ENCODE measurements around the gene LYL1. TPM values are rescaled to one million over a fixed set of nuclear protein-coding genes. Genes with fewer than 3 reads are reported as not detected.
A peak's percentile ranks its signal among the peaks of the same experiment; 100 is the strongest.

The LYL1 gene
- total RNA-seq, 2 donors from 2014 or later = 1.1 to 1.6 TPM

GRCh38 chr19:13135068-13136062 lies 32.7 kb upstream of the LYL1 start:
- H3K27ac Mint-ChIP-seq = no peak overlapping the region
- H3K9me3 Mint-ChIP-seq = no peaks in the 10 kb centered on the region
- H3K27me3 Mint-ChIP-seq = no peaks in the 10 kb centered on the region
- H3K36me3 Mint-ChIP-seq (ENCODE audit: low read depth) = peaks cover 76% of the 10 kb centered on the region
- peaks cover 23% of the 10 kb centered on the region for H3K4me1 Mint-ChIP-seq
- no peak for ATAC-seq (replicated peaks)
- no peak overlapping the region for H3K4me3 Mint-ChIP-seq

- H3K36me3 Mint-ChIP-seq (ENCODE audit: low read depth) = peaks cover 73% of the 10 kb centered on the region
- no peak overlapping the region for H3K27ac Mint-ChIP-seq
- H3K4me3 Mint-ChIP-seq = peak overlapping the region; percentile 4
- no peaks in the 10 kb centered on the region for H3K9me3 Mint-ChIP-seq
- peaks cover 23% of the 10 kb centered on the region for H3K4me1 Mint-ChIP-seq
- no peak for ATAC-seq (replicated peaks)
- H3K27me3 Mint-ChIP-seq = no peaks in the 10 kb centered on the region
Observed at GRCh38 chr19:13134626-13135025, 32.0 kb upstream of the LYL1 start.

GRCh38 chr19:13133241-13133870 lies 30.7 kb upstream of the LYL1 start:
- Mint-ChIP-seq H3K9me3 (no peaks in the 10 kb centered on the region), H3K36me3 (ENCODE audit: low read depth) (peaks cover 62% of the 10 kb centered on the region), H3K4me3 (peak overlapping the region; percentile 78), H3K4me1 (peaks cover 28% of the 10 kb centered on the region), H3K27me3 (no peaks in the 10 kb centered on the region), H3K27ac (peak overlapping the region; percentile 87)
- ATAC-seq (replicated peaks) = no peak

GRCh38 chr19:13132471-13133180 lies 30.0 kb upstream of the LYL1 start:
- peak; percentile 98 for ATAC-seq (replicated peaks)
- Mint-ChIP-seq H3K27ac (peak overlapping the region; percentile 87), H3K27me3 (no peaks in the 10 kb centered on the region), H3K9me3 (no peaks in the 10 kb centered on the region), H3K4me3 (peak overlapping the region; percentile 78), H3K4me1 (peaks cover 32% of the 10 kb centered on the region), H3K36me3 (ENCODE audit: low read depth) (peaks cover 54% of the 10 kb centered on the region)

- H3K27ac Mint-ChIP-seq = peak overlapping the region; percentile 87
- peaks cover 52% of the 10 kb centered on the region for H3K36me3 Mint-ChIP-seq (ENCODE audit: low read depth)
- no peaks in the 10 kb centered on the region for H3K27me3 Mint-ChIP-seq
- no peaks in the 10 kb centered on the region for H3K9me3 Mint-ChIP-seq
- ATAC-seq (replicated peaks) = no peak
- H3K4me1 Mint-ChIP-seq = peaks cover 33% of the 10 kb centered on the region
- peak overlapping the region; percentile 33 for H3K4me3 Mint-ChIP-seq
Observed at GRCh38 chr19:13130886-13131490, 28.3 kb upstream of the LYL1 start.

- Mint-ChIP-seq H3K27me3 (no peaks in the 10 kb centered on the region), H3K4me3 (no peak overlapping the region), H3K9me3 (no peaks in the 10 kb centered on the region), H3K27ac (no peak overlapping the region), H3K36me3 (ENCODE audit: low read depth) (peaks cover 55% of the 10 kb centered on the region), H3K4me1 (peaks cover 33% of the 10 kb centered on the region)
- no peak for ATAC-seq (replicated peaks)
Observed at GRCh38 chr19:13129384-13129783, 26.7 kb upstream of the LYL1 start.

GRCh38 chr19:13128583-13128982 lies 25.9 kb upstream of the LYL1 start:
- Mint-ChIP-seq H3K27ac (peak overlapping the region; percentile 65), H3K9me3 (no peaks in the 10 kb centered on the region), H3K4me3 (no peak overlapping the region), H3K4me1 (peaks cover 32% of the 10 kb centered on the region), H3K36me3 (ENCODE audit: low read depth) (peaks cover 52% of the 10 kb centered on the region), H3K27me3 (no peaks in the 10 kb centered on the region)
- no peak for ATAC-seq (replicated peaks)

GRCh38 chr19:13127811-13128575 lies 25.3 kb upstream of the LYL1 start:
- Mint-ChIP-seq H3K9me3 (no peaks in the 10 kb centered on the region), H3K36me3 (ENCODE audit: low read depth) (peaks cover 51% of the 10 kb centered on the region), H3K4me1 (peaks cover 29% of the 10 kb centered on the region), H3K27me3 (no peaks in the 10 kb centered on the region), H3K4me3 (no peak overlapping the region), H3K27ac (no peak overlapping the region)
- no peak for ATAC-seq (replicated peaks)

GRCh38 chr19:13127051-13127450 lies 24.4 kb upstream of the LYL1 start:
- Mint-ChIP-seq H3K27ac (no peak overlapping the region), H3K9me3 (no peaks in the 10 kb centered on the region), H3K36me3 (ENCODE audit: low read depth) (peaks cover 54% of the 10 kb centered on the region), H3K27me3 (no peaks in the 10 kb centered on the region), H3K4me1 (peaks cover 31% of the 10 kb centered on the region), H3K4me3 (no peak overlapping the region)
- no peak for ATAC-seq (replicated peaks)

- H3K27me3 Mint-ChIP-seq = no peaks in the 10 kb centered on the region
- peak overlapping the region; percentile 80 for H3K4me3 Mint-ChIP-seq
- H3K27ac Mint-ChIP-seq = peak overlapping the region; percentile 92
- ATAC-seq (replicated peaks) = no peak
- H3K4me1 Mint-ChIP-seq = peaks cover 37% of the 10 kb centered on the region
- H3K36me3 Mint-ChIP-seq (ENCODE audit: low read depth) = peaks cover 70% of the 10 kb centered on the region
- no peaks in the 10 kb centered on the region for H3K9me3 Mint-ChIP-seq
Observed at GRCh38 chr19:13122980-13123957, 20.6 kb upstream of the LYL1 start.

- H3K9me3 Mint-ChIP-seq = no peaks in the 10 kb centered on the region
- peak overlapping the region; percentile 92 for H3K27ac Mint-ChIP-seq
- H3K27me3 Mint-ChIP-seq = no peaks in the 10 kb centered on the region
- ATAC-seq (replicated peaks) = peak; percentile 16
- H3K4me3 Mint-ChIP-seq = peak overlapping the region; percentile 80
- peaks cover 75% of the 10 kb centered on the region for H3K36me3 Mint-ChIP-seq (ENCODE audit: low read depth)
- peaks cover 33% of the 10 kb centered on the region for H3K4me1 Mint-ChIP-seq
Observed at GRCh38 chr19:13122275-13122878, 19.7 kb upstream of the LYL1 start.

- no peaks in the 10 kb centered on the region for H3K27me3 Mint-ChIP-seq
- H3K4me3 Mint-ChIP-seq = peak overlapping the region; percentile 80
- ATAC-seq (replicated peaks) = peak; percentile 45
- peaks cover 75% of the 10 kb centered on the region for H3K36me3 Mint-ChIP-seq (ENCODE audit: low read depth)
- H3K27ac Mint-ChIP-seq = peak overlapping the region; percentile 92
- peaks cover 33% of the 10 kb centered on the region for H3K4me1 Mint-ChIP-seq
- H3K9me3 Mint-ChIP-seq = no peaks in the 10 kb centered on the region
Observed at GRCh38 chr19:13121551-13122274, 19.1 kb upstream of the LYL1 start.

All from activated T-helper 17 cell treated with anti-CD3 and anti-CD28 coated beads, Interleukin-2, amount 50 U/mL, for 72 hours (primary cell).